ENCODE results near the gene ADGRV1.

- TF ChIP-seq REST (IDR thresholded peaks at IDR 0.05; ENCODE audit: insufficient read depth in 1 of 2, low read depth in 2 of 2, low read length in 2 of 2) (no peak), POLR2AphosphoS5 (IDR thresholded peaks at IDR 0.05; ENCODE audit: low read depth, low read length) (no peak), SIN3A (IDR thresholded peaks at IDR 0.05; ENCODE audit: borderline replicate concordance, insufficient read depth, low read length) (no peak), TAF1 (IDR thresholded peaks at IDR 0.05; ENCODE audit: borderline replicate concordance, insufficient read depth, low read length) (no peak)
Measured at GRCh38 chr5:91194824-91195381, 636.3 kb downstream of the ADGRV1 start.

Measured in PFSK-1 (cell line).